Smooth muscle cell (in vitro differentiated cells): ENCODE results near the gene ZC3H18. TPM values are rescaled to one million over a fixed set of nuclear protein-coding genes. Genes with fewer than 3 reads are reported as not detected.

Experiments
- DNase-seq: peaks from one replicate; lab custom pipeline; 2025; ENCODE audit not compliant: unreplicated experiment; lab: John Stamatoyannopoulos, UW
- H2AFZ ChIP-seq: fragments of 200-600 bp; sonication (generic); 2 replicates; pipeline ENCODE4 v1.6.0; 2016; ENCODE audit warnings: antibody characterized with exemption, low read depth, mild to moderate bottlenecking
- H3F3A ChIP-seq: fragments of 200-600 bp; sonication (generic); 2 replicates; pipeline ENCODE4 v1.6.0; 2017; ENCODE audit warnings: antibody characterized with exemption, low read depth
- H3K27ac ChIP-seq: fragments of 200-600 bp; sonication (generic); 2 replicates; pipeline ENCODE4 v1.5.1; 2016; ENCODE audit warnings: low read depth, mild to moderate bottlenecking
- H3K27me3 ChIP-seq: fragments of 200-600 bp; sonication (generic); 2 replicates; pipeline ENCODE4 v1.6.1; 2016; ENCODE audit warnings: low read depth, mild to moderate bottlenecking
- H3K36me3 ChIP-seq: fragments of 200-600 bp; sonication (generic); 2 replicates; pipeline ENCODE4 v1.5.1; 2016; ENCODE audit warnings: low read depth
- H3K4me1 ChIP-seq: fragments of 200-600 bp; sonication (generic); 2 replicates; pipeline ENCODE4 v1.5.1; 2016; ENCODE audit warnings: low read depth
- H3K4me2 ChIP-seq: fragments of 200-600 bp; sonication (generic); 2 replicates; pipeline ENCODE4 v1.6.0; 2016; ENCODE audit warnings: mild to moderate bottlenecking
- H3K4me3 ChIP-seq: fragments of 200-600 bp; sonication (generic); 2 replicates; pipeline ENCODE4 v1.5.1; 2016; ENCODE audit warnings: mild to moderate bottlenecking
- H3K79me2 ChIP-seq: fragments of 200-600 bp; sonication (generic); 2 replicates; pipeline ENCODE4 v1.6.0; 2016; ENCODE audit warnings: low read depth, mild to moderate bottlenecking
- H3K9ac ChIP-seq: fragments of 200-600 bp; sonication (generic); 2 replicates; pipeline ENCODE4 v1.6.0; 2016; ENCODE audit warnings: low read depth
- H3K9me3 ChIP-seq: fragments of 200-600 bp; sonication (generic); replicated peaks from 2 replicates; pipeline ENCODE4 v1.5.1; 2016; ENCODE audit warnings: low read depth
- H4K20me1 ChIP-seq: fragments of 200-600 bp; sonication (generic); 2 replicates; pipeline ENCODE4 v1.6.0; 2016; ENCODE audit warnings: low read depth
- CTCF ChIP-seq: fragments of 200-600 bp; sonication (generic); IDR thresholded peaks from 2 replicates; pipeline ENCODE4 v1.5.1; 2017; ENCODE audit warnings: borderline replicate concordance, mild to moderate bottlenecking, antibody characterized with exemption; ENCODE audit not compliant: insufficient read depth, poor library complexity, severe bottlenecking
- WGBS: methylation state at CpG from one replicate; pipeline ENCODE4 v1.1.7; 2016; ENCODE audit warnings: low lambda C conversion rate; 5-methylcytosine and 5-hydroxymethylcytosine counted together
- polyA plus RNA-seq: library from polyadenylated mRNA; unstranded; fragments of >200 nt; fragmentation: Nextera tagmentation; extraction: Ambion mirVana; gene quantifications from 2 replicates; pipeline ENCODE4 v1.2.1, GENCODE V29; 2016
- total RNA-seq: library from RNA; depleted of rRNA; stranded (reverse); fragments of >200 nt; gene quantifications from 2 replicates; pipeline ENCODE4 v1.2.3, GENCODE V29; 2014

ZC3H18 gene
- total and polyA plus RNA-seq, 2 experiments from 2014 or later, result 14.6 to 30.4 TPM

- peak overlapping the region; percentile 33 for H3K4me3 ChIP-seq
- 89% methylated on average over 22 of the region's 22 CpGs for WGBS
- no peak for DNase-seq
Measured at GRCh38 chr16:88535191-88535856, 34.9 kb upstream of the ZC3H18 start.

GRCh38 chr16:88535857-88536222 is 34.4 kb upstream of the ZC3H18 start:
- H3K4me3 ChIP-seq, result no peak overlapping the region
- H3K9me3 ChIP-seq, result no peaks in the 10 kb centered on the region
- no peak overlapping the region for H3K9ac ChIP-seq
- H3K4me2 ChIP-seq, result no peak overlapping the region
- H3K36me3 ChIP-seq, result no peaks in the 10 kb centered on the region
- peaks cover 12% of the 10 kb centered on the region for H4K20me1 ChIP-seq
- no peak overlapping the region for H3K27ac ChIP-seq
- H3K4me1 ChIP-seq, result peaks cover 5% of the 10 kb centered on the region
- peaks cover 7% of the 10 kb centered on the region for H3F3A ChIP-seq
- no peaks in the 10 kb centered on the region for H3K79me2 ChIP-seq
- H2AFZ ChIP-seq, result no peak overlapping the region
- peaks cover 8% of the 10 kb centered on the region for H3K27me3 ChIP-seq
- DNase-seq, result no peak
- 85% methylated on average over 9 of the region's 9 CpGs for WGBS
- no peak for TF ChIP-seq CTCF

More at GRCh38 chr16:88535191-88535856, 34.9 kb upstream of the ZC3H18 start:
- peaks cover 12% of the 10 kb centered on the region for H4K20me1 ChIP-seq
- peaks cover 8% of the 10 kb centered on the region for H3K27me3 ChIP-seq
- H3K36me3 ChIP-seq, result no peaks in the 10 kb centered on the region
- H2AFZ ChIP-seq, result no peak overlapping the region
- H3K9ac ChIP-seq, result no peak overlapping the region
- peaks cover 7% of the 10 kb centered on the region for H3F3A ChIP-seq
- H3K79me2 ChIP-seq, result no peaks in the 10 kb centered on the region
- peaks cover 5% of the 10 kb centered on the region for H3K4me1 ChIP-seq
- TF ChIP-seq CTCF, result no peak
- H3K9me3 ChIP-seq, result no peaks in the 10 kb centered on the region
- H3K4me2 ChIP-seq, result peak overlapping the region; percentile 90
- H3K27ac ChIP-seq, result no peak overlapping the region

GRCh38 chr16:88536510-88536909 is 33.7 kb upstream of the ZC3H18 start:
- Histone ChIP-seq H3K4me1 (peaks cover 5% of the 10 kb centered on the region), H3K4me3 (no peak overlapping the region), H3K9ac (no peak overlapping the region), H3F3A (peaks cover 2% of the 10 kb centered on the region), H3K27ac (no peak overlapping the region), H3K36me3 (no peaks in the 10 kb centered on the region), H2AFZ (no peak overlapping the region), H3K79me2 (no peaks in the 10 kb centered on the region), H3K4me2 (no peak overlapping the region), H3K9me3 (no peaks in the 10 kb centered on the region), H3K27me3 (peaks cover 8% of the 10 kb centered on the region), H4K20me1 (peaks cover 12% of the 10 kb centered on the region)
- WGBS, result 97% methylated on average over 11 of the region's 11 CpGs
- no peak for TF ChIP-seq CTCF
- no peak for DNase-seq
